H1 (cell line): Measurements from ENCODE around the gene CENPX. TPM values are rescaled to one million over a fixed set of nuclear protein-coding genes. Genes with fewer than 3 reads are reported as not detected.
"Not testable (repeated sequence)": the region's sequence is repeated elsewhere in the genome, so short reads cannot be mapped to it uniquely, and the experiment has no call there.

Experiments used
- CTCF ChIA-PET: fragments of 300-600 bp; sonication (Branson Sonifier 250); formaldehyde crosslinking; loops from one replicate; lab custom pipeline; 2021; ENCODE audit not compliant: partially characterized antibody; lab: Charles Lee
- POLR2A ChIA-PET: fragments of 300-600 bp; sonication (Branson Sonifier 250); formaldehyde crosslinking; loops from one replicate; lab custom pipeline; 2021; ENCODE audit warnings: inconsistent platforms; ENCODE audit not compliant: partially characterized antibody; lab: Charles Lee
- DNase-seq, 2 experiments: peaks; one replicate each; pipeline versions ENCODE4 v3.0.0 to v3.0.0-alpha.2; 2010 to 2022; ENCODE audit warnings: low spot score in 2 of 2, low read depth in 1 of 2, mixed read lengths in 1 of 2
- FAIRE-seq: peaks from 2 replicates; lab custom pipeline; 2011; peaks lifted over from hg19 to GRCh38; lab: Jason Lieb, UNC
- H2AFZ ChIP-seq: 2 replicates; pipeline ENCODE4 v1.8.1; 2012; ENCODE audit warnings: low read length, inconsistent platforms
- H2AK5ac ChIP-seq: 2 replicates; pipeline ENCODE4 v1.6.1; 2013; ENCODE audit warnings: low read depth, low read length
- H2BK120ac ChIP-seq: replicated peaks from 2 replicates; pipeline ENCODE3; 2013; ENCODE audit warnings: low read depth, low read length, inconsistent platforms
- H2BK12ac ChIP-seq: 2 replicates; pipeline ENCODE4 v1.6.1; 2013; ENCODE audit warnings: low read depth, low read length
- H2BK15ac ChIP-seq: 2 replicates; pipeline ENCODE4 v1.6.1; 2013; ENCODE audit warnings: low read length
- H2BK20ac ChIP-seq: 2 replicates; pipeline ENCODE4 v1.6.1; 2013; ENCODE audit warnings: low read length
- H2BK5ac ChIP-seq: 2 replicates; pipeline ENCODE4 v1.6.1; 2013; ENCODE audit warnings: low read depth, low read length
- H3K14ac ChIP-seq: 2 replicates; pipeline ENCODE4 v1.6.1; 2013; ENCODE audit warnings: inconsistent platforms; ENCODE audit not compliant: insufficient read length
- H3K18ac ChIP-seq: 2 replicates; pipeline ENCODE4 v1.6.1; 2013; ENCODE audit warnings: low read length; ENCODE audit errors: extremely low read depth
- H3K23ac ChIP-seq: 2 replicates; pipeline ENCODE4 v1.6.1; 2013; ENCODE audit warnings: inconsistent platforms; ENCODE audit not compliant: insufficient read length
- H3K23me2 ChIP-seq: 2 replicates; pipeline ENCODE4 v1.6.1; 2013; ENCODE audit warnings: low read depth, low read length
- H3K27ac ChIP-seq: 2 replicates; pipeline ENCODE4 v1.6.1; 2011; ENCODE audit warnings: low read depth, low read length, inconsistent platforms
- H3K27me3 ChIP-seq, 4 experiments: replicated peaks in 1 of 4; 1 replicate in 1 of 4; 2 replicates in 3 of 4; pipeline versions ENCODE4 v1.6.1 to v1.8.1; 2011 to 2013; ENCODE audit warnings: low read length in 3 of 4, mild to moderate bottlenecking in 3 of 4, inconsistent platforms in 2 of 4, mixed read lengths in 2 of 4, moderate library complexity in 1 of 4; ENCODE audit not compliant: control insufficient read depth in 3 of 4, insufficient read depth in 3 of 4; ENCODE audit errors: extremely low read depth in 1 of 4
- H3K36me3 ChIP-seq, 4 experiments: 2 replicates each; pipeline versions ENCODE4 v1.6.1 to v1.8.1; 2011 to 2013; ENCODE audit warnings: mild to moderate bottlenecking in 4 of 4, low read length in 3 of 4, moderate library complexity in 2 of 4, control low read depth in 1 of 4, inconsistent platforms in 1 of 4; ENCODE audit not compliant: insufficient read depth in 4 of 4, control insufficient read depth in 2 of 4
- H3K4ac ChIP-seq: replicated peaks from 2 replicates; pipeline ENCODE3; 2013; ENCODE audit warnings: low read length, low read depth, mixed read lengths, inconsistent platforms; ENCODE audit not compliant: insufficient read length
- H3K4me1 ChIP-seq, 4 experiments: replicated peaks in 1 of 4; 1 replicate in 1 of 4; 2 replicates in 3 of 4; pipeline versions ENCODE4 v1.6.1 to v1.8.1; 2011 to 2013; ENCODE audit warnings: low read length in 3 of 4, inconsistent platforms in 2 of 4, mixed read lengths in 1 of 4; ENCODE audit not compliant: insufficient read depth in 4 of 4, control insufficient read depth in 3 of 4
- H3K4me2 ChIP-seq, 2 experiments: 2 replicates each; pipeline versions ENCODE4 v1.6.1 to v1.8.1; 2011 to 2013; ENCODE audit warnings: low read depth in 2 of 2, low read length in 2 of 2, control low read depth in 1 of 2, inconsistent platforms in 1 of 2, mild to moderate bottlenecking in 1 of 2; ENCODE audit not compliant: insufficient read depth in 1 of 2
- H3K4me3 ChIP-seq, 4 experiments: fragments of 200-600, 300-600 bp in 1 of 4; sonication (generic), shearing (Covaris generic), sonication (Bioruptor Twin) in 1 of 4; 2 replicates each; pipeline versions ENCODE4 v1.5.1 to v1.8.1; 2011 to 2016; ENCODE audit warnings: low read length in 4 of 4, low read depth in 3 of 4, control low read depth in 2 of 4, inconsistent platforms in 2 of 4, mild to moderate bottlenecking in 2 of 4, mixed read lengths in 1 of 4, moderate library complexity in 1 of 4; ENCODE audit not compliant: insufficient read depth in 2 of 4; ENCODE audit errors: extremely low read depth in 1 of 4
- H3K56ac ChIP-seq: replicated peaks from 2 replicates; pipeline ENCODE3; 2013; ENCODE audit warnings: low read depth, mild to moderate bottlenecking, mixed read lengths, low read length, inconsistent platforms; ENCODE audit not compliant: insufficient read length
- H3K79me1 ChIP-seq: 2 replicates; pipeline ENCODE4 v1.6.1; 2013; ENCODE audit warnings: low read depth, low read length, control low read depth
- H3K79me2 ChIP-seq, 2 experiments: 2 replicates each; pipeline versions ENCODE4 v1.6.1 to v1.8.1; 2012 to 2013; ENCODE audit warnings: low read length in 2 of 2, mild to moderate bottlenecking in 2 of 2, inconsistent platforms in 1 of 2; ENCODE audit not compliant: insufficient read depth in 2 of 2, control insufficient read depth in 1 of 2
- H3K9ac ChIP-seq, 4 experiments: replicated peaks in 1 of 4; 1 replicate in 1 of 4; 2 replicates in 3 of 4; pipeline versions ENCODE4 v1.6.1 to v1.8.1; 2011 to 2013; ENCODE audit warnings: low read depth in 3 of 4, low read length in 3 of 4, control low read depth in 2 of 4, mild to moderate bottlenecking in 2 of 4, moderate library complexity in 2 of 4, inconsistent platforms in 1 of 4; ENCODE audit errors: extremely low read depth in 1 of 4
- H3K9me3 ChIP-seq, 2 experiments: 2 replicates each; pipeline versions ENCODE4 v1.6.1 to v1.8.1; 2012 to 2013; ENCODE audit warnings: mild to moderate bottlenecking in 2 of 2, moderate library complexity in 2 of 2, control low read depth in 1 of 2, inconsistent platforms in 1 of 2, low read depth in 1 of 2, low read length in 1 of 2, mixed read lengths in 1 of 2; ENCODE audit not compliant: insufficient read depth in 2 of 2
- H4K20me1 ChIP-seq, 2 experiments: replicated peaks in 1 of 2; 2 replicates each; pipeline versions ENCODE3 to v1.8.1; 2011 to 2013; ENCODE audit warnings: inconsistent platforms in 2 of 2, low read length in 2 of 2, mild to moderate bottlenecking in 1 of 2; ENCODE audit not compliant: insufficient read depth in 2 of 2, control insufficient read depth in 1 of 2
- H4K5ac ChIP-seq: 2 replicates; pipeline ENCODE4 v1.6.1; 2013; ENCODE audit warnings: low read length, low read depth, mixed read lengths, inconsistent platforms; ENCODE audit not compliant: insufficient read length
- H4K8ac ChIP-seq: 2 replicates; pipeline ENCODE4 v1.8.0; 2013; ENCODE audit warnings: mild to moderate bottlenecking, moderate library complexity, low read length, inconsistent platforms; ENCODE audit not compliant: insufficient read depth; ENCODE audit errors: extremely low read depth
- H4K91ac ChIP-seq: replicated peaks from 2 replicates; pipeline ENCODE3; 2013; ENCODE audit warnings: low read length, mixed read lengths, inconsistent platforms; ENCODE audit not compliant: insufficient read length
- CREB1 ChIP-seq: IDR thresholded peaks from 2 replicates; pipeline ENCODE4 v1.6.1; 2012; ENCODE audit warnings: inconsistent platforms
- GABPA ChIP-seq: IDR thresholded peaks from 2 replicates; pipeline ENCODE4 v1.6.1; 2011; ENCODE audit warnings: mild to moderate bottlenecking, low read length, moderate library complexity, borderline replicate concordance; ENCODE audit not compliant: insufficient read depth
- JUN ChIP-seq: IDR thresholded peaks from 2 replicates; pipeline ENCODE4 v1.6.1; 2011; ENCODE audit warnings: low read depth, mild to moderate bottlenecking, improper control_type of control experiment, low read length
- JUND ChIP-seq: IDR thresholded peaks from 2 replicates; pipeline ENCODE4 v1.6.1; 2011; ENCODE audit warnings: mild to moderate bottlenecking, improper control_type of control experiment, low read length
- SIX5 ChIP-seq: IDR thresholded peaks from 2 replicates; pipeline ENCODE4 v1.6.1; 2011; ENCODE audit warnings: mild to moderate bottlenecking, low read depth, low read length
- TAF7 ChIP-seq: optimal IDR thresholded peaks from 2 replicates; pipeline ENCODE3; 2011; ENCODE audit warnings: low read depth, mild to moderate bottlenecking, inconsistent platforms, low read length, moderate library complexity, borderline replicate concordance
- YY1 ChIP-seq: IDR thresholded peaks from 2 replicates; pipeline ENCODE4 v1.6.1; 2011; ENCODE audit warnings: low read depth, mild to moderate bottlenecking, low read length
- WGBS, 2 experiments: shearing (Covaris generic) in 1 of 2; methylation state at CpG; one replicate each; pipeline versions ENCODE4 v1.1.6 to v1.1.7; 2013 to 2015; ENCODE audit warnings: low lambda C conversion rate in 2 of 2, mixed read lengths in 2 of 2, inconsistent platforms in 1 of 2, low coverage in 1 of 2, missing lambda C conversion rate in 1 of 2; ENCODE audit not compliant: insufficient replicate concordance in 2 of 2, insufficient coverage in 1 of 2, insufficient read length in 1 of 2; ENCODE audit errors: extremely low coverage in 1 of 2, missing lambda C conversion rate in 1 of 2; 5-methylcytosine and 5-hydroxymethylcytosine counted together
- polyA plus RNA-seq, 7 experiments: library from polyadenylated mRNA; depleted of rRNA in 3 of 7; stranded (reverse) in 5 of 7; unstranded in 2 of 7; fragments of >200 nt in 5 of 7; fragments of 200-250 nt in 2 of 7; gene quantifications; 1 replicate in 5 of 7; 2 replicates in 1 of 7; 4 replicates in 1 of 7; pipeline versions ENCODE4 v1.2.1 to v1.2.3, GENCODE V29; 2011 to 2013; ENCODE audit warnings: missing spikeins in 2 of 7, mixed read lengths in 2 of 7
- total RNA-seq: library from RNA; stranded (reverse); fragmentation: NEBNext Ultra II Directional; extraction: Animal tissue kit (Norgen Biotek cat#: 25700); gene quantifications from 2 replicates; pipeline ENCODE4 v1.2.1, GENCODE V29; 2021

CENPX gene
- total and polyA plus RNA-seq, 2 of the 8 experiments (the other 6 are each of a cell fraction or from before 2014, with no cell fraction given): 116 to 122 TPM

DNA sequence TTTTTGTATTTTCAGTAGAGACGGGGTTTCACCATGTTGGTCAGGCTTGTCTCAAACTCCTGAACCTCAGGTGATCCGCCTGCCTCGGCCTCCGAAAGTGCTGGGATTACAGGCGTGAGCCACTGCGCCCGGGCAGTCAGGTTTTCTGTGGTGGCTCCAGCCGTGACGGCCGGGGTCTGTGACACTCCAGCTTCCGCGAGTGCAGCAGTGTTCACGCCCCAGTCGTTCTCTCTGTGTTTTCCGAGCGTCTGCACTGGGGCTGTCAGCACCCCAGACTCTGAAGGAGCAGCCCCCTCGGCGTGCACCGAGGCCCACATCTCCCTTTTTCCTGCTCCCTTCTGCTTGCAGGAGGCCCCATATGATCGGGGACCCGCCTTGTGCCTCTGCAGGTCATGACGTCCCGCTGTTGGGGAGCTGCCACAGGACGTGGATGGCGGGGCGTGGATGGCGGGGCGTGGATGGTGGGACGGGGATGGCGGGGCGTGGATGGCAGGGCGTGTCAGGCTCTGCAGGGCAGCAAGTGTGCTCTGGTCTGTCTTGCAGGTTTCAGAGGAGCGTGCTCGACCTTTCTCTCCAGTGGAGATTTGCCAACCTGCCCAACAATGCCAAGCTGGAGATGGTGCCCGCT lies 39.6 kb downstream of the CENPX start (continued):
- TF ChIP-seq SIX5 (no peak), GABPA (no peak), JUND (no peak), CREB1 (no peak), YY1 (no peak), TAF7 (no peak), JUN (no peak)

DNA sequence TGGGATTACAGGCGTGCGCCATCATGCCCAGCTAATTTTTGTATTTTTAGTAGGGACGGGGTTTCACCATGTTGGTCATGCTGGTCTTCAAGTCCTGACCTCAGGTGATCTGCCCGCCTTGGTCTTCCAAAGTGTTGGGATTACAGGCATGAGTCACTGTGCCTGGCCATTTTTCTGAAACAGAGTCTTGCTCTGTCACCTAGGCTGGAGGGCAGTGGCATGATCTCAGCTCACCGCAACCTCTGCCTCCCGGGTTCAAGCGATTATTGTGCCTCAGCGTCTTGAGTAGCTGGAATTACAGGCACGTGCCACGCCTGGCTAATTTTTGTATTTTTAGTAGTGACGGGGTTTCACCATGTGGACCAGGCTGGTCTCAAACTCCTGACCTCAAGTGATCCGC lies 41.2 kb downstream of the CENPX start:
- Histone ChIP-seq H3K23me2 (peaks cover 11% of the 10 kb centered on the region; the same call in 1 of the 2 replicates), H3K36me3 (peaks cover 2 to 21% (median 14%) of the 10 kb centered on the region in 4 experiments; a peak in 5 of 8 replicates)
- not testable (repeated sequence) for H3K9me3 ChIP-seq, H4K91ac ChIP-seq, H3K23ac ChIP-seq, DNase-seq, H3K56ac ChIP-seq, H2BK15ac ChIP-seq, H2BK120ac ChIP-seq, H2BK20ac ChIP-seq, H2BK12ac ChIP-seq, H3K79me1 ChIP-seq, H3K4me2 ChIP-seq, H2AK5ac ChIP-seq, H3K14ac ChIP-seq, H2AFZ ChIP-seq, FAIRE-seq, H3K4ac ChIP-seq, H3K9ac ChIP-seq, H3K79me2 ChIP-seq, H3K27me3 ChIP-seq, H4K20me1 ChIP-seq, H3K4me3 ChIP-seq, H4K5ac ChIP-seq, H4K8ac ChIP-seq, H3K4me1 ChIP-seq, H2BK5ac ChIP-seq, H3K27ac ChIP-seq, H3K18ac ChIP-seq
- ChIA-PET POLR2A (interaction anchor here (0.9 to 1.7 kb wide), 4 partner anchors 10 to 73 kb away, joined by 3 to 5 read pairs (median 4); no protein-coding TSS in a partner anchor), CTCF (interaction anchor here (0.6 to 1.1 kb wide), 2 partner anchors 57 to 112 kb away, joined by 3 to 4 read pairs; no protein-coding TSS in a partner anchor)
- 98% methylated on average over 12 of the region's 12 CpGs; no CpG with 5 or more reads in 1 of the 2 experiments for WGBS, 2 experiments
